ENCODE results near the gene CAMK2D. TPM values are rescaled to one million over a fixed set of nuclear protein-coding genes. Genes with fewer than 3 reads are reported as not detected.
A peak's percentile ranks its signal among the peaks of the same experiment; 100 is the strongest.

The CAMK2D gene
- total and polyA plus RNA-seq, 2 donors, result 33.8 to 125 TPM

DNA sequence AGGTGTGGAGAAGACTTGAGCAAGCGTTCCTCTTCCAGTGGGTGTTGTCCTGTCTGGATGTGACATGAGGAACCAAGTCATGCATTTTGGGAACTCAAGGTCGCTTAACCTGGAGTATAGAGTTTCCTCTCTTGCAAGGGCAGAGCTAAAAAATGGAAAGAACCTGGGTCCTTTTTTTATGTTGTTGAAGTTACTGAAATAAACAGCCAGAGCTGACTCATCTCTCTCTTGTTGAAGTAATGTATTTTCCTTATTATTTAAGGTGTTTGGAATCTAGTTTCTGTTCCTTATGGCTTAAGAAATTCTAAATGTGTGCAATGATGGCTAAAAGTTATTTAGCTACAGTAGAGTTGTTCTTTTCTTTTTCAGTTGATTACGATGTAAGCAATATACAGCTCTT is 314.5 kb downstream of the CAMK2D start:
- Histone ChIP-seq H3K4me1 (ENCODE audit: insufficient read depth) (no peaks in the 10 kb centered on the region), H3K4me3 (ENCODE audit: low read depth, low read length) (no peak overlapping the region), H3K27ac (ENCODE audit: low read depth) (no peak overlapping the region), H3K36me3 (ENCODE audit: insufficient read depth) (no peaks in the 10 kb centered on the region)
- WGBS, result 96% methylated on average over 3 of the region's 3 CpGs
- DNase-seq (ENCODE audit: extremely low spot score), result no peak

DNA sequence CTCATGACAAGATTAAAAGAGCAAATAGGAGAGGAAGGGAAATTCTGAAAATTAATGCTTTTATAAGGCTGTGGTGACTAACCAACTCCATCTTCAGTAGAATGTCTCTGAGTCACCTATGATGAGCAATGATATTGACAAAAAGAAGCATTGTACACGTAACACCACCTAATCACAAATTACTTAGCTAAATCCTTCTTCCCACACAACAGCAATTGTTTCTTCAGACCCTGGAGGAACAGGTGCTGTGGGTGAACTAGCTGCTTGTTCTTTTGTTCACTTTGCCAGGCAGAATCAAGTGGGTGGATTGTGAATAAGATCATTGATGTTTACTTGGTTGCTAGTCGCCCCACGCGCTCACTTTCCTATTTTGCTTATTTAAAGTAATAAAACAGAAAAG is 315.5 kb downstream of the CAMK2D start:
- DNase-seq (ENCODE audit: extremely low spot score), result no peak
- WGBS, result 91% methylated on average over 4 of the region's 4 CpGs
- H3K4me1 ChIP-seq (ENCODE audit: insufficient read depth), result no peaks in the 10 kb centered on the region
- H3K4me3 ChIP-seq (ENCODE audit: low read depth, low read length), result no peak overlapping the region
- H3K27ac ChIP-seq (ENCODE audit: low read depth), result peak overlapping the region; percentile 32
- no peaks in the 10 kb centered on the region for H3K36me3 ChIP-seq (ENCODE audit: insufficient read depth)

DNA sequence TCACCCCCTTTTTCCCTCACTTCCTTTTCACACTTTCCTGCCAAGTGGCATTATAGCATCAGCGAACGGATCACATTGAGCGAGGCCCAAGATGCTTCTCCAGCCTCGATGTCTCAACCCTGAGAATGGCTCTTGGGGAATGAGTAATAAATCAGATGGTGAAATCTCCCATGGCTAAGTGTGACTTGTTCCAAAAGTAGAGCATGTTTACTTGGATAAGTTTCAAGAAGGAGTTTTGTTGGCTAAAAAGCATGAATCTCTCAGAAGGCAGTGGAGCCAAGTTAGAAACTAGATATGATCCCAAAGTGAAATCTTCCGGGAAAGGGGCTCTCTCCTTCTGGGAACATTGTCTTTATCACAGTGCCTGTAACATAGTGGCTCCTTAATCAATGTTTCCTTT is 316.3 kb downstream of the CAMK2D start:
- 22% methylated on average over 5 of the region's 5 CpGs for WGBS

DNA sequence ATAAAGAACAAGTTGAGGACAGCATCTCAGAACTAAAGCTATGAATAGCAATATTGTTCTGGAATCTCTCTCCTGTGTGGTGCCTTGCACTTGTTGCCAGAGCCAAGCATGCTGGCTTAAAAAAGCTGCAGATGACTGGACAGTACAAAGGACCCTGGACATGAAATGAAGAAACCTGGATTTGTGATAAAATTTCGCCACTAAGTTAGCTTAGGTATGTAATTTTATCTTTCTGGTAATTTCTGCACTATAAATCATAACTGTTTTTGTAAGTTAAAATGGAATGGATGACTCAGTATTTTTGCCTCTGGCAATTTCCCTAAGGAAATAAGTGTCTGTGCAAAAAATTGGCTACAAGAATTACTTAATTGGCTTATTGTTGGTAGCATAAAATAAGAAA is 317.2 kb downstream of the CAMK2D start:
- Histone ChIP-seq H3K36me3 (ENCODE audit: insufficient read depth) (no peaks in the 10 kb centered on the region), H3K4me1 (ENCODE audit: insufficient read depth) (no peaks in the 10 kb centered on the region), H3K4me3 (ENCODE audit: low read depth, low read length) (no peak overlapping the region), H3K27ac (ENCODE audit: low read depth) (no peak overlapping the region)
- no peak for DNase-seq (ENCODE audit: extremely low spot score)
- 42% methylated on average over 1 of the region's 1 CpG for WGBS

More for the DNA sequence above, 316.3 kb downstream of the CAMK2D start:
- H3K4me1 ChIP-seq (ENCODE audit: insufficient read depth), result no peaks in the 10 kb centered on the region
- H3K4me3 ChIP-seq (ENCODE audit: low read depth, low read length), result no peak overlapping the region
- DNase-seq (ENCODE audit: extremely low spot score), result no peak
- H3K36me3 ChIP-seq (ENCODE audit: insufficient read depth), result no peaks in the 10 kb centered on the region
- H3K27ac ChIP-seq (ENCODE audit: low read depth), result peak overlapping the region; percentile 32

DNA sequence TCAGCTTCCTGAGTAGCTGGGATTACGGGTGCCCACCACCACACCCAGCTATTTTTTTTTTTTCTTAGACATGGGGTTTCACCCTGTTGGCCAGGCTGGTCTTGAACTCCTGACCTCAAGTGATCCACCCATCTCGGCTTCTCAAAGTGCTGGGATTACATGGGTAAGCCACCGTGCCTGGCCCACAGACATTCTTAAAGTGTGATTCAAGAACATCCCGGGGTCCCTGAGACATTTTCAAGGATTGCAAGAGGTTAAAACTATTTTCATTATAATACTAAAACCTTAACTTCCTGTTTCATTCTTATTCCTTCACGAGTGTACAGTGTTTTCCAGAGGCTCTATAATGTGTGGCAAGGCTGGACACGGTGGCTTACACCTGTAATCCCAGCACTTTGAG is 318.7 kb downstream of the CAMK2D start:
- DNase-seq (ENCODE audit: extremely low spot score), result no peak
- WGBS, result 80% methylated on average over 6 of the region's 6 CpGs
- no peak overlapping the region for H3K27ac ChIP-seq (ENCODE audit: low read depth)
- H3K4me1 ChIP-seq (ENCODE audit: insufficient read depth), result no peaks in the 10 kb centered on the region
- no peaks in the 10 kb centered on the region for H3K36me3 ChIP-seq (ENCODE audit: insufficient read depth)
- H3K4me3 ChIP-seq (ENCODE audit: low read depth, low read length), result no peak overlapping the region

DNA sequence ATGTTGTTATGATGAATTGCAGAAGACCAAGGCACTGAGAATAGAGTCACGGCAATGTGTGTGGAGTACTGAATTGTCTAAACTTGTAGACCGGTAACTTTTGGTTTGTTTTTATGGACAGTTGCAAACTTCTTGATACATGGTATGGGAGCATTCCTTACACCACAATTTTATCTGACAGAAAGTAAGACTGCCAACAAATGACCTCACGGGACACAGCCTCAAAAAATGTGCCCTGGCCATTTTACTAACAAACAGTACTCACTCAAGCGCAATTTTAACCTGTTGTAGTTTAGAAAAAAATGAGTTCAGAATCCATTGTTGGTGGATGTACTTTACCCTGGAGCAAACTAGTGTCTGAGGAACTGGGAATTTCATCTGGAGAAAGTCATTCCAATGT is 321.2 kb downstream of the CAMK2D start:
- Histone ChIP-seq H3K27ac (ENCODE audit: low read depth) (no peak overlapping the region), H3K4me1 (ENCODE audit: insufficient read depth) (no peaks in the 10 kb centered on the region), H3K4me3 (ENCODE audit: low read depth, low read length) (no peak overlapping the region), H3K36me3 (ENCODE audit: insufficient read depth) (no peaks in the 10 kb centered on the region)
- WGBS, result 83% methylated on average over 4 of the region's 4 CpGs
- DNase-seq (ENCODE audit: extremely low spot score), result no peak

DNA sequence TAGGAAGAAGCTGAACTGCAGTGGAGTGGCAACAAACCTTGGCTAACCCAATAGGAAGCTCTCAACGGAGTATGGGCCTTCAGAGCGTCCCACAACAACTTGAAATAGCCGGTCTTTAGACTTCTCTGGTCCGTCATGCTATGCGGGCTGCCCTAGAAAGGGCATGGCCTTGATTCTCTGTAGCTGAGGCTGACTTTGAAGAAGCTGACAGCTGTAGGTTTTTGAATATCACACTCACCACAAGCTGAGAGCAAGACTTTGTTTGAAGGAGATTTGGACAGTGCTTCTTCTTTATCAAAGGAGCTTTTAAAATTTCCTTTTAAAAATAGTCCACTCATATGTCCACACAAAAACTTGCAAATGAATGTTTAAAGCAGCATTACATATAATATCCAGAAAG is 322.9 kb downstream of the CAMK2D start:
- Histone ChIP-seq H3K4me3 (ENCODE audit: low read depth, low read length) (no peak overlapping the region), H3K4me1 (ENCODE audit: insufficient read depth) (no peaks in the 10 kb centered on the region), H3K36me3 (ENCODE audit: insufficient read depth) (no peaks in the 10 kb centered on the region), H3K27ac (ENCODE audit: low read depth) (no peak overlapping the region)
- 93% methylated on average over 5 of the region's 5 CpGs for WGBS
- no peak for DNase-seq (ENCODE audit: extremely low spot score)

DNA sequence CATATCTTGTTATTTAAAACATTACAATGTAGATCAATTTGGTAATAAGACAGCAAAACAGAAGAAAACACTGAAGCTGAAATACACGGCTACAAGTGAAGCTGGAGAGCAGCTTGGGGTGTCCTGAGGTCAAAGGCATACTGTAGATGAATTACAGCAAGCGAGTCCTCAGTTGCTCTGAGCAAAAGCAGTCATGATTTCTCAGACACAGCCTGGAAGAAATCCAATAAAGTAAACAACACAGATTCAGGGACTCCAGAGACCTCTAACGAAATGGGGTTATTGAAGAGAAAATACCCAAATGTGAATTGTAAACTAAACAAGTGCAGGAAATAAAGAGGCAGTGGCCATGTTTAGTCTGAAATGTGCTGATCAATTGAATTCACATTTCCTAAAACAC is 324.4 kb downstream of the CAMK2D start:
- H3K36me3 ChIP-seq (ENCODE audit: insufficient read depth), result no peaks in the 10 kb centered on the region
- no peak for DNase-seq (ENCODE audit: extremely low spot score)
- no peaks in the 10 kb centered on the region for H3K4me1 ChIP-seq (ENCODE audit: insufficient read depth)
- H3K27ac ChIP-seq (ENCODE audit: low read depth), result no peak overlapping the region
- no peak overlapping the region for H3K4me3 ChIP-seq (ENCODE audit: low read depth, low read length)
- 38% methylated on average over 3 of the region's 3 CpGs for WGBS

DNA sequence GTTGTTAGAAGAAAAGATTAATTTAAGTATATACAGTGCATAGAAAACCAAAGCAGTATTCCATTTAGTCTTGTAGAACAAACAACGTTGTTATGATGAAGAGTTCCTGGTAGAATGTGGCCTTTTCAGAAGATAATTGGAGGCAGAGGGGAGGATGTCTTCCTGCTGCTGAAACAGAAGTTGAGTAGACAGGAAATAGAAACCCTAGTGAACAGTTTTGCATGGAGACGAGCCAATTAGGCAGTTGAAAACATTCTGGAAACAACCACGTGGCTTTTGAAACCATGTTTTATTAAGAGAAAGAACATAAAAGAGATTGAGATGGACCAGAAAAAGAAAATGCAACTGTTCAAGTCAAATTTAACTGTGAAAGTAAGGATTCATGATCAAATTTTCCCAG is 325.2 kb downstream of the CAMK2D start:
- H3K36me3 ChIP-seq (ENCODE audit: insufficient read depth), result no peaks in the 10 kb centered on the region
- DNase-seq (ENCODE audit: extremely low spot score), result peak; percentile 21
- H3K27ac ChIP-seq (ENCODE audit: low read depth), result no peak overlapping the region
- WGBS, result 9% methylated on average over 3 of the region's 3 CpGs
- H3K4me1 ChIP-seq (ENCODE audit: insufficient read depth), result no peaks in the 10 kb centered on the region
- no peak overlapping the region for H3K4me3 ChIP-seq (ENCODE audit: low read depth, low read length)

DNA sequence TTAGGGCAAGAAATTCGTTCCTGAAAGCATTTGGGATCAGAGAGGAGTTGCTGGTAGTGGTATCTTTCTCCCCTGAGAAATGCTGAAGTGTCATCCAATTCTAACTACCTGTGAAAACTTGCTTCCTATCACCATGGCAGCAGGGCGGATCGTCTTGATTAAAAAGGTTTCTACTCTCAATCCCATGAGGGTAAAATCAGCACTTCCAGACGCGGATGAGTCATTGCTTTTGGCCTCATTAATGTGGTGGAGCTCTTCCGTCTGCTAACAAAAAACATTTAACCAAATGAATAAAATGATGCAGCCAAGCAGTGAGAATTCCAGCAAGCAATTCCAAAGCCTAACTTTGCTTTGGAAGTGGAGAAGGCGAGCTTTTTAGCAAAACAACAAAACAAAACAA is 325.6 kb downstream of the CAMK2D start:
- Histone ChIP-seq H3K4me3 (ENCODE audit: low read depth, low read length) (no peak overlapping the region), H3K4me1 (ENCODE audit: insufficient read depth) (no peaks in the 10 kb centered on the region), H3K36me3 (ENCODE audit: insufficient read depth) (no peaks in the 10 kb centered on the region), H3K27ac (ENCODE audit: low read depth) (no peak overlapping the region)
- DNase-seq (ENCODE audit: extremely low spot score), result peak; percentile 21
- WGBS, result 12% methylated on average over 7 of the region's 7 CpGs

DNA sequence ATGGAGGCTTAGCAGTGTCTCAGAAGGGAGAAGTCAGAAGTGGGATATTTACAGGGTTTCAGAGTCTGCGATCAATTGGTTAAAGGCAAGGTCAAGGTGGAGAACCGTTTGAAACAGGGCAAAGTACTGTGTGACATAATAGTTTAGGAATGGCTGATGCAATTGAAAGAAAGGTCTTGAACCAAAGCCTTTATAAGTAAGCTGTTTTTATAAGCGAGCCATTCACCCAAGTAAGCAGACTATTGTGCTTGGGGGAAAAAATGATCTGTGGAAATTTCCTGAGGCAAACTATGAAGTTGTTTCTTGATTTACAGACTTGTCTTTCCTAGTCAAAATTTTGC is 327.3 kb downstream of the CAMK2D start:
- no peak for DNase-seq (ENCODE audit: extremely low spot score)
- H3K4me1 ChIP-seq (ENCODE audit: insufficient read depth), result no peaks in the 10 kb centered on the region
- no peaks in the 10 kb centered on the region for H3K36me3 ChIP-seq (ENCODE audit: insufficient read depth)
- no peak overlapping the region for H3K4me3 ChIP-seq (ENCODE audit: low read depth, low read length)
- H3K27ac ChIP-seq (ENCODE audit: low read depth), result no peak overlapping the region
- 64% methylated on average over 3 of the region's 3 CpGs for WGBS

DNA sequence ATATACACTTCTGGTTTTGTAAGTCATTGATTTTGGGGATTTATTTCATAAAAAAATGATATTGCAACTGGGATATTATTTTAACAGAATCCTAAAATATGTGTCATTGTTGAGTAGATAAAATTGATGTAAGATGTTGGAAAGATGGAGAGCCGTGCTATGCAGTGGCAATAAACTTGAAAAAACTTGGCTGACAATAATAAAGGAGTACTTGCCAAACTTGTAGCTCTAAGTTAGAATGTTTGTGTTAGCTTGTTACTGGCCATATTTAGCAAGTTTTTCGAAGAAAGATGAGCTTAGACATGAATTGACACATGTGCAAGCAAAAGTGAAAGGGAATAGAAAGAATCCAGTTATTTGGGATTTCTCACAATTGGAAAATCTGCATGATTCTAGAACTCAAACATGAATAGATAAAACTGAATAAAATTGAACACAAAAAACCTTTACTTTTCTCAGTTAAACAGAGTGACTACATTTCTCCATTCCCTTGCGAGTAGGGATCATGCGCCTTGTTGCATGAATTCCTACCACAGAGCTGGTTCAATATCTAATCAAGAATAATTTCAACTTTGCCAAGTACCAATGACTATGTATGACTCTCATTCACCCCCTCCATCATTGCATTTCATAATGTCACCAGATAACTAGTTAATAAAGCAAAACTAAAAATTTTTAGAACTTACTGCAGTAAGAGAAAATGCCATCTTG is 327.8 kb downstream of the CAMK2D start:
- no peaks in the 10 kb centered on the region for H3K36me3 ChIP-seq (ENCODE audit: insufficient read depth)
- no peak overlapping the region for H3K4me3 ChIP-seq (ENCODE audit: low read depth, low read length)
- H3K4me1 ChIP-seq (ENCODE audit: insufficient read depth), result no peaks in the 10 kb centered on the region
- WGBS, result 56% methylated on average over 4 of the region's 4 CpGs
- DNase-seq (ENCODE audit: extremely low spot score), result no peak
- no peak overlapping the region for H3K27ac ChIP-seq (ENCODE audit: low read depth)

DNA sequence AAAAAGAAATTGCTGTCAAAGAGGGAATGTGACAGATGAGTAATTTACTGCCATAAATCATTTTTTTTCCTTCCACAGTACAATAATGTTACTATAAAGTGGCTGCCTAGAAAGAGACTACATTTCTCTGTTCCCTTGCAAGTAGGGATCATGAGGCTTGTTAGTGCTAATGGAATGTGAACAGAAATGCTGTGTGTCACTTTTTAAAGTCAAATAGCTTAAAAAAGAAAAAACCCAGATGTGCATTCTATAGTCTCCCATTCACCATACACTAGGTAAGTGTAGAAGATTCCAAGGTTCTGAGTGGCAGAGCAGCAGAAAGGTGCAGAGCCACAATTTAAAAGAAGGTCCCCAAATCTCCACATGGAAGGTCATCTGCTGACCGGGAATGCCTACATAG is 328.4 kb downstream of the CAMK2D start:
- no peaks in the 10 kb centered on the region for H3K4me1 ChIP-seq (ENCODE audit: insufficient read depth)

DNA sequence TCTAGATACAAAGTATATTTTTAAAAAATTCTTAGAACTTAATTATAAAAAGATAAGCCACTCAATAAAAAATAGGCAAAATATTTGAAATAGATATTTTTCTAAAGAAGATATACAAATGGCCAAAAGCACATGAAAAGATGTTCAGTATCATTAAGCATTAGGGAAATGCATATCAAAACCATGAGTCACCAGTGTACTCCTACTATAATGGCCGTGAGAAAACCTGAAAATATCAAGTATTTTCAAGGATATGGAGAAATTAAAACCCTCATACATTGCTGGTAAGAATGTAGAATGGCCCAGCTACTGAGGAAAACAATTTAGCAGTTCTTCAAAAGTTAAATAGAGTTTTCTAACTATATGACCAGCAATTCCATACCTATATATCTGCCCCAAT is 337.9 kb downstream of the CAMK2D start:
- WGBS, result 87% methylated on average over 1 of the region's 1 CpG
- Histone ChIP-seq H3K4me3 (ENCODE audit: low read depth, low read length) (no peak overlapping the region), H3K27ac (ENCODE audit: low read depth) (no peak overlapping the region), H3K36me3 (ENCODE audit: insufficient read depth) (no peaks in the 10 kb centered on the region), H3K4me1 (ENCODE audit: insufficient read depth) (no peaks in the 10 kb centered on the region)
- no peak for DNase-seq (ENCODE audit: extremely low spot score)

More for the DNA sequence above, 328.4 kb downstream of the CAMK2D start:
- DNase-seq (ENCODE audit: extremely low spot score), result no peak
- Histone ChIP-seq H3K36me3 (ENCODE audit: insufficient read depth) (no peaks in the 10 kb centered on the region), H3K4me3 (ENCODE audit: low read depth, low read length) (no peak overlapping the region), H3K27ac (ENCODE audit: low read depth) (no peak overlapping the region)
- WGBS, result 91% methylated on average over 1 of the region's 1 CpG

DNA sequence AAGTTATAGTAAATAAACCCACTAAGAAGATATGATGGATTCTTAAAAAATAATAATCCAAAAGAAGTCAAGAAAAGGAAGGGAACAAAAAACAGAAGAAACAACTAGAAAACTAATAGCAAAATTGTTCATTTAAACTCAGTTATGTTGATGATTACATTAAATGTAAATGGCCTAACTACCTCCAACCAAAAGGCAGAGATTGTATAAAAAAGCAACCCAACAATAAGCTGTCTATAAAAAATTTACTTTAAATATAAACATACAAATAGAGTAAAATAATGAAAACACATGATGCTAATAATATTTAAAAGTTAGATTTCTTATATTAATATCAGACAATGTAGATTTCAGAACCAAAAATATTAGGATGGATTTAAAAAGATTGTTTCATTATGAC is 340.6 kb downstream of the CAMK2D start:
- Histone ChIP-seq H3K27ac (ENCODE audit: low read depth) (no peak overlapping the region), H3K4me1 (ENCODE audit: insufficient read depth) (no peaks in the 10 kb centered on the region), H3K36me3 (ENCODE audit: insufficient read depth) (no peaks in the 10 kb centered on the region), H3K4me3 (ENCODE audit: low read depth, low read length) (no peak overlapping the region)
- no peak for DNase-seq (ENCODE audit: extremely low spot score)
